A673 (cell line): ENCODE results near the gene FIP1L1.

Source experiments
- CTCF ChIP-seq: fragments of 300-800, 200-600 bp; sonication (generic); conservative IDR thresholded peaks from 2 replicates; pipeline ENCODE4 v1.5.1; 2017; ENCODE audit warnings: low read depth, mild to moderate bottlenecking, antibody characterized with exemption, low read length, moderate library complexity, mixed read lengths
- EZH2 ChIP-seq: fragments of 200-600 bp; sonication (generic); IDR thresholded peaks from 2 replicates; pipeline ENCODE4 v1.6.1; 2017; ENCODE audit warnings: borderline replicate concordance, low read depth, mild to moderate bottlenecking, mixed read lengths, antibody characterized with exemption, low read length; ENCODE audit not compliant: poor library complexity, severe bottlenecking

DNA sequence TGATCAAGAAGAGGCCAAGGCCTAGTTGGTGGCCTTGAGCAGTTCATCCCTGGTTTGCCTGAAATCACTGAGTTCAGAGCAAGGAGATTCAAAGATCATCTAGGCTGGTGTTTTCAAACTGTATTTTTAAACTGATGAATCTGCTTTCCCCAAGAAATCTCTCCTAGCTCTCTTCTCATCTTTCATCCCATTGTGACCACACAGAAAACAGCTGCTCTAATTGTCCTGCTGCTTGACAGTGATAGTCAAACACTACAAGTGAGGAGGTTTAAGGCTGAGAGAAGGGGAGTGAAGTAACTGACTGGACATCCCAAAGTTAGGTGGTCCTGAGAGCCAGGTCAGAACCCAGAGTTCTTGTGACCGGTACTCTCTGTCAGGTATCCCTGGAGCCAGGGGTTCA lies 122.3 kb downstream of the FIP1L1 start:
- TF ChIP-seq CTCF (no peak), EZH2 (no peak)
